DLD1 (cell line): Measurements from ENCODE around the gene TRIM44.
"Not testable (repeated sequence)": the region's sequence is repeated elsewhere in the genome, so short reads cannot be mapped to it uniquely, and the experiment has no call there.

ENCODE experiments used
- in situ Hi-C: cut with HindIII; loops from 2 replicates; pipeline ENCODE4 v1.10.0; 2017; ENCODE audit warnings: low sequenced_read_pairs

The TRIM44 gene

GRCh38 chr11:35629914-35630313 lies 32.7 kb upstream of the TRIM44 start:
- in situ Hi-C loops = loop anchor here (10.0 kb wide), 1 partner anchor 175 kb away; no protein-coding TSS in a partner anchor

DNA sequence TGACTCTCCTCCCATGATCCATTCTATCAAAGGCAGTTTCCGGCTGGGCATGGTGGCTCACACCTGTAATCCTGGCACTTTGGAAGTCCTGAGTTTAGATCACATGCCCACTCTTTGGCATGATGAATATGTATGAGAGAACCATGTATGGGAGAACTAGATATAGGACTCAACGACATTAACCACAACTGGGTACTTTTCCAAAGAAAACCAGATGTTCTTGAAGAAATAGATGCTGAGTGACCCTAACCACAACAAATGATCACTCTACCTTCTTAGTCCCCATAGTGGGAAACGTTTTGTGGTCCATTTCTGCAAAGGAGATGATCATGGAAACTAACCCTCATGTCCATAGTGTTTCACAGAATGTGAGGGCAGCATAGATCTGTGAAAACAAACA lies 30.7 kb upstream of the TRIM44 start:
- in situ Hi-C loops = no loop called here

- in situ Hi-C loops = no loop called here
Measured at GRCh38 chr11:35632301-35632700, 30.3 kb upstream of the TRIM44 start.

DNA sequence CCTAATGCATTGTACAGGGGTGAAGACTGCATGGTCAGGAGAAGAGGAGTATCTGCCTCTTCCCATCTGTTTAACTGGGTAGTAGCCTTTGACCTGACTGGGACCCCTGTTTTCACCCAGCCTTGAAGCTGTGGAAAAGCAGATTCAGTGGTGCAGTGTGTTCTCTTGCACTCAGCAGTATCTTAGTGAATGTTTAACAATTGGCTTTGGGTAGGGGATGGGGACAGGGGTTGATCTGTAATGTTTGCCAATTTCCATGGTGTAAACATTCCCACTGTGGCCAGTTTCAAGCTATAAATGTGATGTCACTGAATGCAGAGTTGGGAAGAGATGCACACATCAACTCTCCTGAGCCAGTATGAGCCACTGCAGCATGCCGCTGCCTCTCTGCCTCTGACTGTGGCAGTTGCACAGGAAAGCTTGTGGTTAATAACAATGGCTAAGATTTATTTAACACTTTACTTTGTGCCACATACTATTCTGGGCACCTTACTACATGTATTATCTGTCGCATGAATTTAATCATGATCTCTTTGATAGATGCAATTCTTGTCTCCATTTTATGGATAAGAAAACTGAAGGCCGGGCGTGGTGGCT lies 28.6 kb upstream of the TRIM44 start:
- in situ Hi-C loops = no loop called here

DNA sequence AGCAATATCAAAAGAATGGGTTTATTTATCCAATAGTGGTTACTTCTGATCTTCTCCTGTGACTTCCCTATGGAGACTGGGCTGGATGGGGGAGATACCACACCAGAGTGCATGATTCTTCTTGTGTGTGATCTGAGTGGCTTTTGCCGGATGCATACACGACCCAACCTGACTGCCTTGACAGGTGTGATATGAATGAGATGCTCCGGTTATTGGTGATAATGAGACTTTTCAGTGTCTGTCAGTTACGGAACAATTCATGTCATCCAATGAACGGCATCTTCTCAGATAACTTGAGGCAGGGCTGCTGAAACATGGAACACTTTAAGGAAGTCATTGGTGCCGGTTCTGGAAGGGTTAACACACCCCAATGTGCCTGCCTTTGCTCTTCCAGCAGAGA lies 26.6 kb upstream of the TRIM44 start:
- in situ Hi-C loops = no loop called here

DNA sequence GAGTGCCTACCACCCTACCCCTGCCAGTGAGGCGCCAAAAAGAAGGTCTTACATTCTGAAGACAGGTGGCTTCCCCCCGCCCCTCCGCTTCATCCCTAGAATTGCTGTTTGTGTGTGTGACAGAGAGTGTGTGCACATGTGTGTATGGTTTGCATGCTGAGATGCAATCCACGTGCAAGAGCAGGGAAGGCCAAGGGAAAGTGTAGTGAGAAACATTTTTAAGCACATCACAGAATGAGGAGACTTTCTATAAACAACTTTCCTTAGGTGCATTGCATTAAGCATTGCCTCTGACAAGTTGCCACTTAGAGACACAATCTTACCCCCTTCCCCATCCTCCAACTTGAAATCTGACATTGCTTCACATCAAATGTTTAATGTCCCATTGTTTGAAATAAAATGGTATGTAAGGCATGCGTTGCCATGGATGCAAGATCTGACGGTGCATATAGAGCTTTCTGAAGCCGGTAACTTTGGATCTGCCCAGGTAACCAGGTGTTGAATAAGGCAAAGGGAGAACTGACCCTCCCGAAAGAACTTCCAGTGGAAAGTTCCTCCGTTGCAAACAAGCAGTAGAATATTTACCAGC lies 22.9 kb upstream of the TRIM44 start:
- in situ Hi-C loops = no loop called here

DNA sequence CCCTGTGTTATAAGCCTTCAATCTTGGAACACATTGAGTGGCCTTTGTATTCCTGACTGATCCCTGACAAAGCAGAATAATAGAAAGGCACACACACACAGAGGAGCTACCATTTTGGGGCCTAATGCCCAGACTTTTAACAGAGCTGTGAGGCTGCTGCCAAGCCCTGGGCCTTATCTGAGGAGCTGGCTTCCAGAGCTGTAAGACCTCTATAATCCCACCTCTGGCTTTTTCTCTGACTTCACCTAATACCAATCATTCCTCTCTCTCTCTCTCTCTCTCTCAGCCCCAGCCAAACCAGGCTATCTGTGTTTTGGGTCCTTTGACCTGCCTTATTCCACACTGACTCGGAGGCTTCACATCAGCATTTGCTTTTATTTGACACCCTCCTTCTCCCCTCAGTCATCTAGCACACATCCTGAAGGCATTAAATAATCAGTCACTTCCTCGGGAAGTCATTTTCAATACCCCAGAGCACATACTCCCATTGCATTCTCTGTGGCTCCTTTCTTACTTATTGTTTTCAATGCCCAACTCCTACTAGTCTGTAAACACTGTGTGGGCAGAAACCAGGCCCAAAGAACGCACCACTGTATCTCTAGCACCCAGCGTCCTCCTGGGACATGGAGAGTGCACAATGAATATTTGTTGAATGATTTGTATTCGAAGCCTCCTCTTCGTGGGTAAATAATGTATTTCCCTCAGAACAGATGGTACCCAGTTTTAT lies 21.2 kb upstream of the TRIM44 start:
- in situ Hi-C loops = no loop called here

GRCh38 chr11:35641964-35642363 lies 20.6 kb upstream of the TRIM44 start:
- in situ Hi-C loops = no loop called here

DNA sequence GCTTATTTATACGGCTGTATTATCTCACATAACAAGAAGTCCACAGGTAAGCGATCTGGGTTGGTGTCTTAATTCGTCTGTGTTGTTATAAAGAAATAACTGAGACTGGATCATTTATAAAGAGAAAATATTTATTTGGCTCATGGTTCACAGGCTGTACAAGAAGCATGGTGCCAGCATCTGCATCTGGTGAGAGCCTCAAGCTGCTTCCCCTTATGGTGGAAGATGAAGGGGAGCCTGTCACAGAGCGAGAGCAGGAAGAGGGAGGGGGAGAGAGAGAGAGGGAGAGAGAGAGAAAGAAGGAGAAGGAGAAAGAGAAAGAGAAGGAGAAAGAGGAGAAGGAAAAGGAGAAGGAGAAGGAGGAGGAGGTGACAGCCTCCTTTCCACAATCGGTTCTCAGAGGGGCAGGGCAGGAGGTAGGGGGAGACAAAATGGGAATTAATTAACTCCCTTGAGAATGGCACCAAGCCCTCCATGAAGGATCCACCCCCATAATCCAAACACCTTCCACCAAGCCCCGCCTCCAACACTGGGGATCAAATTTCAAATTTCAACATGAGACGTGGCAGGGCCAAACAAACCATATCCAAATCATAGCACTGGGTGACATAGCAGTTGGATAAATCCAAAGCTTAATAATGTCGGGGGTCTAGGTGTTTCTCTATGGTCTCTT lies 15.0 kb upstream of the TRIM44 start:
- in situ Hi-C loops = no loop called here

GRCh38 chr11:35650006-35650405 lies 12.6 kb upstream of the TRIM44 start:
- in situ Hi-C loops = no loop called here

GRCh38 chr11:35650467-35650866 lies 12.1 kb upstream of the TRIM44 start:
- in situ Hi-C loops = no loop called here

DNA sequence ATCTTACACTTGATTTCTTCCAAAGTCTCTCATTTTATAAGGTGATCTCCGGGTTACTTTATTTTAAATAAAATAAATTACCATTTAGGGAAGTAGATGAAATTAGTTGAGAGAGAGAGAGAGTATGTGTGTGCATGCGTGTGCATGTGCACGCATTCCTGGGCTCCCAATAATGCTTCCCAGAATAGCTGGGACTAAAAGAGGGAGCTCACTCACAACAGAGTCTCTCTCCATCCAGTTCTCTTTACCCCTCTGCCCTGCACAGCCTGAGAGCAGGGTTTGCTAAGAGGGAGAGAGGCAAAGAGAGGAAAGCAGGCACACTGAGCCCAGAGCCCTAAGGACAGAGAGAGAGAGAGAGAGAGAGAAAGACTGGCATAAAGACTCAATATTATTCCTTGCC lies 11.3 kb upstream of the TRIM44 start:
- in situ Hi-C loops = no loop called here

- in situ Hi-C loops = not testable (repeated sequence)
Measured at GRCh38 chr11:35652786-35653185, 9.8 kb upstream of the TRIM44 start.

GRCh38 chr11:35654711-35655110 lies 7.9 kb upstream of the TRIM44 start:
- in situ Hi-C loops = no loop called here

GRCh38 chr11:35655254-35655653 lies 7.3 kb upstream of the TRIM44 start:
- in situ Hi-C loops = no loop called here

DNA sequence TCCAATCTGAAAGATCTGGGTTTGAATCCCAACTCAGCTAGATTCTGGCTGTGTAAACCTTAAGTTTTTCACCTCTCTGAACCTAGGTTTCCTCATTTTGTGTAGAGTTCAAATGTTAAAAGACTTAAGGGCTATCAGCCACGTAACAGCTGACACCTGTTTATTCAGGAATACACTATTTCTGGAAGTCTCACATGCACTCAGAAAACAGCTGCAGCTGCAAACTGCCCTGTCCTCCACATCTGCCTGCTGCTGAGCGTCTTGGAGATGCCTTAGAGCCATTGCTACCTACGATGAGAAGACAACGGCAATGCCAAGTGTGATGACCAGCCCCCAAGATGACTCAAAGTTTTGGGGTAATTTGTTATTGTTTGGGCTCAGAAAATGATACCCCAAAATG lies 6.7 kb upstream of the TRIM44 start:
- in situ Hi-C loops = no loop called here

GRCh38 chr11:35658020-35658948 lies 4.3 kb upstream of the TRIM44 start:
- in situ Hi-C loops = no loop called here

GRCh38 chr11:35661534-35661933 lies 1.0 kb upstream of the TRIM44 start:
- in situ Hi-C loops = no loop called here

- in situ Hi-C loops = no loop called here
Measured at GRCh38 chr11:35662061-35662648, 420 bp upstream of the TRIM44 start.

DNA sequence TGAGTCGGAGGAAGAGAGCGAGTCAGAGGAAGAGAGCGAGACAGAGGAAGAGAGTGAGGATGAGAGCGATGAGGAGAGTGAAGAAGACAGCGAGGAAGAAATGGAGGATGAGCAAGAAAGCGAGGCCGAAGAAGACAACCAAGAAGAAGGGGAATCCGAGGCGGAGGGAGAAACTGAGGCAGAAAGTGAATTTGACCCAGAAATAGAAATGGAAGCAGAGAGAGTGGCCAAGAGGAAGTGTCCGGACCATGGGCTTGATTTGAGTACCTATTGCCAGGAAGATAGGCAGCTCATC lies 780 bp downstream of the TRIM44 start:
- in situ Hi-C loops = no loop called here
